Right renal cortex interstitium (tissue), 3 donors: ENCODE data around the gene FAAP100. TPM values are rescaled to one million over a fixed set of nuclear protein-coding genes. Genes with fewer than 3 reads are reported as not detected.

Experiments used
- DNase-seq, 3 donors: peaks; one replicate each; pipeline ENCODE4 v3.0.0-alpha.2; 2013; ENCODE audit warnings: low read depth in 3 of 3, low spot score in 2 of 3
- polyA plus RNA-seq, 3 donors: library from polyadenylated mRNA; unstranded; fragments of 120-200 nt; gene quantifications; one replicate each; pipeline ENCODE4 v1.2.1, GENCODE V29; 2013; ENCODE audit not compliant: insufficient read length in 3 of 3

Gene FAAP100
- polyA plus RNA-seq, 3 donors, result 17.0 to 18.1 (median 17.4) TPM

DNA sequence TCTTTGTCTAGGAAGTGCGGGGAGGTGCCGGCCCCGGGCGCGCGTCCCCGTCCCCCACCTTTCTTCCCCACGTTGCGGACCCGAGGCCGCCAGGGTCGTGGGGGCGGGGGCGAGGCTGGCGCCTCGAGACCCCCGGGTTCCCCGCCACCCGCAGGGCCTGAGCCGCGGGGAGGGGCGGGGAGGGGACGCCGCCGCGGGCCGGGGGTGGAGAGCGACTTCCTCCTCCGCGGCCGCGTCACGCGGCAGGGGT lies 37.7 kb downstream of the FAAP100 start:
- no peak for DNase-seq

DNA sequence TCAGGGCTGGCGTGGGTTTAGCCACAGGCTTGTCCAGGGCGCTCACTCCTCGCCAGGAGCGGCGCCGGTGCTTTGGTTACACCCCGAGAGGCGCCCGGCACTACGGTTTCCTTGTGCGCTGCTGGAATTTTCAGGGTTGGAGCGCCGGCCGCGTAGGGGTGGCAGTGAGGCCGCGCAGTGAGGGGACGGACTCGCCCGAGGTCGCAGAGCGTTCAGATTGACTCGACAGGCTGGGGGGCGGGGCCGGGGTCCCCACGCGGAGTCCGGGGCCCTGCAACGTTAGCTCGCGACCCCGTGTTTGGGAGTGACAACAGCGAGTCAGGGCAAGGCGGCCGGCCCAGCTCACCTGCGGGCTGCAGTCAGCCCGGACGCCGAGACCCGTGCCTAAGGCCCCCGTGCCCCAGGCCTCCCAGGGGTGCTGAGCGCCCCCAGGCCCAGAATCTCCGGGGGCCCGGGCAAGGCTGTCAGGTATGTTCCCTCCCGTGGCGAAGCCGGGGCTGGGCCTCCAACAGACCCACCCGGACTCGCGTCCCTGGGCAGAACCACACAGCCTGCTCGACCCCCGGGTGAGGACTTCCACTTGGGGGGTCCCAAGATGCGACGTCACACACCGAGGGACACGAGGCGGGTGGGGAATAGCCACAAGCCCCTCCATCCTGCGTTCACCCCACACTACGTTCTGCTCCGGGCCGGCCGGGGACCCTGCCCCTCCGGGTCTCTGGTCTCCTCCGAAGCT lies 38.2 kb downstream of the FAAP100 start:
- no peak for DNase-seq

DNA sequence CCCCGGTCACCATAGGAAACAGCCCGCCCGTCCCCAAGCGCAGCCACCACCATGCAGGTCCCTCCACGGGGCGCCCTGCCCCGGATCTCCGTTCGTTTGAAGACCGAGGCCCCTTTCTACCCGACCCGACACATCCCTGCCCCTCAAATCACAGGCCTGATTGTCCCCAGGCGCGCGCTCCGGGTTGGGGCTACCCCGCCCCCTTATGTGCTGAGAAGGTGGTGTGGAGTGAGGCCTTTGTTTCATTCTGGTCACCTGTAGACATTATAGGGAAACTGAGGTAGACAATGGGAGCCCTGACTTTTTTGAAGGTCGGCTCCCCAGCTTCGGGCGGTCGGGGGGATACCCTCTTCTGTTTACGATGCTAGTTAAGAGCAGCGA lies 38.8 kb downstream of the FAAP100 start:
- DNase-seq, result no peak

DNA sequence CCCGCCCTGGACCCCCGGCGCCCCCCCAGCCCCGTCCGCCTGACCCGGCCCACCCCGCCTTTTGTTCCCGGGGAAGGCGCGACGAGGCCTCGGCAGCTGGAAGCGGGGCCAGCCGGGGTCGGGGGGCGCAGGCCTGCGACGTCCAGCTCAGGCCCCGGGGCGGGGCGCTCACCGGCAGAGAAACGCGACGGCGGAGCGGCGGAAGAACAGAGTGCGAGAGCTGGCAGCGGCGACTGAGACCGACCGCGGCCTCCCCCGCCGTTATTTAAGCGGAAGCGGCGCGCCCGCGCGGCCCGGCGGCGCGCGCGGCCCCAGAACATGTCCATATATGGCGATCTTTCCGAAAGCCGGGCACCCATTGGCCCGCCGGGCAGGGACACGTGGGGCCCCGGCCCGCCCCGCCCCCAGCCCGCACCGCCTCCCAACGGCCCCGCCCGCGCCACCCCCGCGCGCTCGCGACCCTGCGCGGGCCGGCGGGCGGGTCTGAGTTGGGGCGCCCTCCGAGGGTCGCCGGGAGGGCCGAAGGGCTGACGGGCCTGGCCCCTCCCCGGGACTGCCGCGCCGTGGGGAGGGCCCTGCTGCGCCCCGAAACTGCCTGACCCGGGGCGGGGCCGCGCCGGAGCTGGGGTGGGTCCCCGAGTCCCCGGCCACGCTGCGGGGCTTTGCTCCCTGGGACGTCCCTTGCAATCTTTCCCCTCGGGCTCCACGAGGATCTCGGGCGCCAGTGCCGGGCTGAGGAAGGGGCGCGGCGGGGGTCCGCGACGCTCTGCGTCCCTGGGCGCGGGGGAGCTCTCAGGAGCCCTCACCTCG lies 39.4 kb downstream of the FAAP100 start, which contains the start of gene ACTG1:
Gene ACTG1 (minus strand): TSS at position 238 of the 810 bp plus-strand sequence. CDS start 445 bp downstream, outside the sequence.
- DNase-seq, result peak in 2 of 3 donors; percentile 87 to 89

DNA sequence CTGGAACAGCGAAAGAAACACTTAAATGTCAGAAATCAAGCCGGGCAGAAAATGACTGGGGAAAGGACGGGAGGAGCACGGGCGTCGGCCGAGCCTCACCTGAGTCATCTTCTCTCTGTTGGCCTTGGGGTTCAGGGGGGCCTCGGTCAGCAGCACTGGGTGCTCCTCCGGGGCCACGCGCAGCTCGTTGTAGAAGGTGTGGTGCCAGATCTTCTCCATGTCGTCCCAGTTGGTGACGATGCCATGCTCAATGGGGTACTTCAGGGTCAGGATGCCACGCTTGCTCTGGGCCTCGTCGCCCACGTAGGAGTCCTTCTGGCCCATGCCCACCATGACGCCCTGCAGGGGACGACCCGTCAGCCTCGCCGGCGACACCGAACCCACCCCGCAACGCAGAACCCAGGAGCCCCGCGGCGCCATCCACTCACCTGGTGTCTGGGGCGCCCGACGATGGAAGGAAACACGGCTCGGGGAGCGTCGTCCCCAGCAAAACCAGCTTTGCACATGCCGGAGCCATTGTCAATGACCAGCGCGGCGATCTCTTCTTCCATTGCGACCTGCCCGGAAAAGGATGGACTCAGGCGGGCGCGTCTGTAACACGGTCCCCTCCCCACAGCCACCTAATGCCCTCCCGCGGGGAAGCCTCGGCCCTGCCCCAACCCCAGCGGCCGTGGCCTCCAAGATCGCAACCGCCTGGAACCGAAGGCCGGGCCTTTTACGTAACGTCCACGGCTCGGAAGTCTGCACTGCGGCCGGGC lies 40.2 kb downstream of the FAAP100 start:
- no peak for DNase-seq

DNA sequence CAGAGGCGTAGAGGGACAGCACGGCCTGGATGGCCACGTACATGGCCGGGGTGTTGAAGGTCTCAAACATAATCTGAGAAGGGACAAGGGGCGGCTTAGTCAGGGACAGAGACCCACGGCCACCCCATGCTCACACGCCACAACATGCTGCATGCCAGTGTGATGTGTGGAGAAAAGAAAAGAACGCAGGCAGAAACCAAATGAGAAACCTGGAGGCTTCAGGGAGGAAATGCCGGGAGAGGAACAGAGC lies 40.7 kb downstream of the FAAP100 start:
- DNase-seq, result no peak

DNA sequence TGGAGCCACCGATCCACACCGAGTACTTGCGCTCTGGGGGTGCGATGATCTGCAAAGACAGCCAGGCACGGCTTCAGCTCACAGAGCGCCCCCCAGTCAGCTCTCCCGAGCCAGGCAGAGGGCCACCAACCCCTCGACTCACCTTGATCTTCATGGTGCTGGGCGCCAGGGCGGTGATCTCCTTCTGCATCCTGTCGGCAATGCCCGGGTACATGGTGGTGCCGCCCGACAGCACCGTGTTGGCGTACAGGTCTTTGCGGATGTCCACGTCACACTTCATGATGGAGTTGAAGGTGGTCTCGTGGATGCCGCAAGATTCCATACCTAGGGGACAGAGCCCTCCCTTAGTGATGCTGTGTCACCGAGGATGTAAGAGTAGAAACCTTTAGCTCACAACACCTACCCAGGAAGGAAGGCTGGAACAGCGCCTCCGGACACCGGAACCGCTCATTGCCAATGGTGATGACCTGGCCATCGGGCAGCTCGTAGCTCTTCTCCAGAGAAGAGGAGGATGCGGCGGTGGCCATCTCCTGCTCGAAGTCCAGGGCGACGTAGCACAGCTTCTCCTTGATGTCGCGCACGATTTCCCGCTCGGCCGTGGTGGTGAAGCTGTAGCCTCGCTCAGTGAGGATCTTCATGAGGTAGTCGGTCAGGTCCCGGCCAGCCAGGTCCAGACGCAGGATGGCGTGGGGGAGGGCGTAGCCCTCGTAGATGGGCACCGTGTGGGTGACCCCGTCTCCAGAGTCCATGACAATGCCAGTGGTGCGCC lies 41.2 kb downstream of the FAAP100 start:
- DNase-seq, result no peak

DNA sequence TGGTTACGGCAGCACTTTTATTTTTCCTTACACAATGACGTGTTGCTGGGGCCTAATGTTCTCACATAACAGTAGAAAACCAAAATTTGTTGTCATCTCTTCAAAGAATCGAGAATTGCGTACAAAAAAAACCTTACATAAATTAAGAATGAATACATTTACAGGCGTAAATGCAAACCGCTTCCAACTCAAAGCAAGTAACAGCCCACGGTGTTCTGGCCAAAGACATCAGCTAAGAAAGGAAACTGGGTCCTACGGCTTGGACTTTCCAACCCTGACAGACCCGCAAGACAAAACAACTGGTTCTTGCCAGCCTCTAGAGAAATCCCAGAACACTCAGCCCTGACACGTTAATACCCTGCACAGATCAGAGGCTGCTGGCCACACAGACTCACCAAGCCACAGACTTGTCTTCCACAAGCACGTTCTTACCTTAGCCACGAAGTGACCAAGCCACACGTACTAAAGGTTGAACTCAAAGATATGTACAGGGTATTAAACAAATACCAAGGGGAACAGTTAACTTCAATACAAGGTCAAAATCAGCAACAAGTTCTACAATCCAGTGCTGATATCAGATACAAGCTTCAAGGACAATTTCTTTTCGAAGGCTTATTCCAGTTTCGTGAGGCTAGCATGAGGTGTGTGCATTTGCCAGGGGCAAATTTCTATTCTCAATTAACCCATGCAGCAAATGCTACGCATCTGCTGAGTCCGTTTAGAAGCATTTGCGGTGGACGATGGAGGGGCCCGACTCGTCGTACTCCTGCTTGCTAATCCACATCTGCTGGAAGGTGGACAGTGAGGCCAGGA lies 42.0 kb downstream of the FAAP100 start:
- no peak for DNase-seq

DNA sequence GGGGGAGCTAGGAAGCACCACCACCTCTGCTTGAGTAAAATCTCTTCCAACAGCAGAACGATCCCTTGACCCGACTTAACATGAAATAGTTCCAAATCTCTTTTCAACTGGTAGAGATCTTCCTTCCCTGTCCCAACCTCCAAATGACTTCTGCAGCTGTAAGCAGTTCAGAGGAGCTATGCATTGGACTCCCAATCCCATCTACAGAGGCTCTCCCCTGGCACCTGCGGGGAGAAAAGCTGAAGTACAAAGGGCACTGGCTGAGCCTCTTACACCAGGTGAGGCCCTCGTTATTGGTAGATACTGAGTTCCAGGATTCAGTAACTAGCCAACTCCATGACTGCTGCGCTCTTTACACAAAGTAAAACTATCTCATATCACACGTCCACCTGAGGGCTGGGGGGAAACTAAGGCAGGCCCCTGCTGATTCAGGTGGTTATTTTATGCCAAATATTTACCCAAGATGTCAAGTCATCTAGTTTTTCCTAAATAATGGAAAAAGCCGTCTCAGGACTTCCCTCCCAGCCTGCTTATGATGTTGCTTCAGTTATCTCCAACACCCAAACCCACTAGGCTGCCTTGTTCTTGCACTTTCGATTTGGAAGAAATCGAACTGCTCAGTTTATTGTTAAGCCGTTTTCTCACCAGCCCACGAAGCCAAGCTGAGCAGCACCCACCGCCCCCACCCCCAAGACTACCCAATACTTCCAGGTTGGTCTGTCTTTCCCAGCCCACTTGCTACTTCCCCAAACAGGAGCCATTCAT lies 42.8 kb downstream of the FAAP100 start:
- DNase-seq, result no peak

DNA sequence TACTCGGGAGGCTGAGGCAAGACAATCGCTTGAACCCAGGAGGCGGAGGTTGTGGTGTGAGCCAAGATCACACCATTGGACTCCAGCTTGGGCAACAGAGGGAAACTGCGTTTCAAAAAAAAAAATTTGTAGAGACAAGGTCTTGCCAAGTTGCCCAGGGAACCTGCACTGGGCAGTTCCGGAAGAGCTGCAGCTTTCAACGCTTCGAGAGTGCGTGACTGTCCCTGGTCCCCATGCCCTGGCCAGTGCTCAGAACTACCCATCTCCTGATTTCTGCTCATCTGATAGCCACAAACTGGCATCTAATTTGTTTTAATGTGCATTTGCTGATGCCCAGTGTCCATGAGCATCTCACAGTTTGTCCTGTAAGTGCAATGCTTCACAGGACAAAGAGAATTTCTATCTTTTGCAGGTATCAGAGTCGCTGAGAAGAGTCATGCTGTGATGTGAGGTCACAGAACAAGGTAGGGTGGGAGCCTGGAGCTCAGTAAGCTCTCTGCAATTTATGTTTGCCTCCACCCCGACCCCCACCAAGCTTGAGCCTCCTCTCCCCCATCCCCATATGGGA lies 43.4 kb downstream of the FAAP100 start:
- no peak for DNase-seq

DNA sequence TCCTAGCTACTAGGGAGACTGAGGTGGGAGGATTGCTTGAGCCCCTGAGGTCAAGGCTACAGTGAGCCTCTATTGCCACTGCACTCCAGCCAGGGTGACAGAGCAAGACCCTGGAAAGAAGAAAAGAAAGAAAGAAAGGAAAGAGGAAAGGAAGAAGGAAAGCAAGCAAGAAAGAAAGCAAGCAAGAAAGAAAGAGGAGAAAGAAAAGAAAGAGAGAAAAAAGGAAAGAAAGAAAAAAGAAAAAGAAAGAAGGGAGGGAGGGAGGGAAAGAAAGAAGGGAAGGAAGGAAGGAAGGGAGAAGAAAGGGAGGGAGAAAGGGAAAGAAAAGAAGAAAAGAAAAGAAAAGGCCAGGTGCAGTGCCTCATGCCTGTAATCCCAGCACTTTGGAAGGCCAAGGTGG lies 48.5 kb downstream of the FAAP100 start:
- DNase-seq, result no peak

DNA sequence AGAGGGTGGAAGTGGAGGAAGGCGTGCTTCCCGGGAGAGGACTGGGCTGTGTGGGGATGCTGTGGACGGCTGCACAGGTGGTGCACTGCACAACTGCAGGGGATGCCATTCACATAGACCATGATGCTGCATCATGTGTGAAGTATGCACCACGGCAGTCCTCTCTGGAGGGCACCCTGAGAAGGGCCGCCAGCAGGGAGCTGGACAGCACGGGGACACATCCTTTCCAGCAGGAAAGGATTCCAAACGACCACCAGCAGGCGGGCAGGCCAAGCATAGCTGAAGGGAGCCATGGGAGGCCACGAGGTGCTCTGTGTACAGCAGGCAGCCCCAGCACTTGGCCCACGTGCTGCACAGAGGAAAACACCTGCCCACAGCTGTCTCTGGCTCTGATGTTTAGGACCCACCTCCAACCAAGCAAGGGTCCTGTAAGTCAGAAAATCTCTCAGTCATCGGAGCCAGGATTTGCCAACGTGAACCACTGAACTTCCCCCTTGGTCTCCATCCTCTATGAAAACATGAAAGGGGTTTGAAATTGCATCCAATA lies 49.6 kb downstream of the FAAP100 start:
- no peak for DNase-seq

DNA sequence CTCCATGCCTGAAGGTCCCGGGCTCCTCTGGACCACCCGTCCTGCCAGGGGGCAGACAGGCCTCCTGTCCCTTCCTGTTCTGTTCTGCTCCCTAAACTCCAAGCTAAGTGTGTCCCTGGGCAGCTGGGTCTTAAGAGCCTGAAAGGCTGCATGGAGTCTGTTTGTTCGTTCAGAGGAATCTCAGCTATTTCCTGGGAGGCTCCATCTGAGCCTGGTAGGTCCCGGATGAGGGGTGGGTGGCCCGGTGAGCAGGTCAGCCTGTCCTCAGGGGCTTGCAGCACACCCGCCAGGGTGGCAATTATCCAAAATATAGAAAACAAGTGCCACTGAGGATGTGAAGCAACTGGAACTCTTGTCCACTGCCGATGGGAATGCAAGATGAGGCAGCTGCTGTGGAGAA lies 52.1 kb downstream of the FAAP100 start:
- DNase-seq, result no peak

DNA sequence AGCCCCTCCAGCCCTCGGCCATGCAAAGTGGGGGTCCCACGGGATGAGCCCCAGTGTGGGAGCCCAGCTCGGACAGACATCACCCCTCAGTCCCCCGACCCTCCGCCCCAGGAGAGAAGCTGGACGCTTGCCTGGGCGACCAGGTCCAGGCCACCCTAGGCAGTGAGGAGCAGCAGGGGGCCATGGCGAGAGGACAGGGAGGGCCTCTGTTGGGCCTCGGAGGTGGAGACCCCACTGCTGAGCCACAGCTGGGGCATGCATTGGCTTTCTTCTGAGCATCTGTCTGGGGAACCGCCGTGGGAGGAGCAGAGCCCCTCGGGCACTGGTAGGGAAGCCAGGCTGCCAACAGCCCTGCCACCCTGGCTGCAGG lies 52.6 kb downstream of the FAAP100 start:
- DNase-seq, result no peak

DNA sequence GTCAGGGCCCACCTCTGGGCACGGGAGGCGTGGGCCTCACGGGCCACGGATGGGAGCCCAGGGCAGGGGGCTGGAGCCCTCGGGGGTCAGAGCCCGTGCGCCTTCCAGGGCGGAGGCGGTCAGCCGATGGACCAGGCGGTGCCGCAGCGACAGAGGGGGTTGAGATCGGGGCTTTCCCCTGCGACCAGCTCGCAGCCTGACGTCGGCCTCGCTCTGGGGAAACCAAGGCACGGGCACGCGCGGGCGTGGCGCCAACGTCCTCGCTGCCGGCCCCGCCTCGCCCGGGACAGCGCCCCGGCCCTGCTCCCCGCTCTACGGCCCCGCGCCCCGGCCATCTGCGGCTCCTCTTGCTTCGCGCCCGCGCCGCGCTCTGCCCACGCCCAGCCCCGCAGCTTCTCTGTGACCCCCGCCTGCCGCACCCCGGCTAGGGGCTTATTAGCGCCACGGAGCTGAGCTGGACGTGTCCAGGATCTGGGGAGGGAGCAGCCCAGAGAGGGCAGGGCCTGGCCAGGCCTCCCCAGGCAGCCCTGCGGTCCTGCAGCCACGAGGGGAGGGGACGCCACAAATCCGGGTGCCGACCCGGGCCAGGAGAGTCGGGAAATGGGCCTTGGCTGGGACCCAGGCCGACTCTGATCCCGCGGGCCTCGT lies 53.1 kb downstream of the FAAP100 start:
- no peak for DNase-seq

DNA sequence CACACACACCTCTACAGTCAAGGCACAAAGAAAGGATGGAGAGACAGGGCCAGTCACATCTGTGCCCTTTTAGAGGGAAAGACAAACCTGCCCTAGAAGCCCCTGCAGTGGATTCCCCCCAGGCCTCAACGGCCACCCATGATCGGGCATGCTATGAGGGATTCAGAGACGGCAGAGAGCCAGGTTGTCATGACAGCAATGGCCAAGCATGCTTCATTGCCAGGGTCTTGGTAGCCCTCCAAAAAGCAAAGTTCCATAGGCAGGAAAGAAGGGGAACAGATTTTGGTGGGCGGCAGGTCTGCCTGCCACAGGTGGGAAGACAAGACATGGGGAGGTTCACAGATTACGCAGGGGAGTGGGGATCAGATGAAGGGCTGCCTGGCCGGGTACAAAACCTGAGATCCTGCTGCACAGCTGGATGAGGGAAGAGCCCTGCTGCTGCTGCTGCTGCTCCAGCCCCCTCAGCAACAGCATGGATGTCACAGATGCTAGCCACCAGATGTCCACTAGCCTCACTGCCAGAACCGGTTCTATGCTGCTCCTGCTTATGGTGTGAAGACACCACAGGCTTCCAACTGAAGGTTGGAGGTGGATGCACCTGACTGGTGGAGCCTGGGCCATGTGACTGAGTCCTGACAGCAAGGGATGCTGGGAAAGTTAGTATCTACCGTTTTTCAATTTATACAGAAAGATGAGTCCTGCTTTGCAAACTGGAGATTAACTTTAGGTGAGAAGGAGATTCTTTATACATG lies 57.4 kb downstream of the FAAP100 start:
- no peak for DNase-seq

DNA sequence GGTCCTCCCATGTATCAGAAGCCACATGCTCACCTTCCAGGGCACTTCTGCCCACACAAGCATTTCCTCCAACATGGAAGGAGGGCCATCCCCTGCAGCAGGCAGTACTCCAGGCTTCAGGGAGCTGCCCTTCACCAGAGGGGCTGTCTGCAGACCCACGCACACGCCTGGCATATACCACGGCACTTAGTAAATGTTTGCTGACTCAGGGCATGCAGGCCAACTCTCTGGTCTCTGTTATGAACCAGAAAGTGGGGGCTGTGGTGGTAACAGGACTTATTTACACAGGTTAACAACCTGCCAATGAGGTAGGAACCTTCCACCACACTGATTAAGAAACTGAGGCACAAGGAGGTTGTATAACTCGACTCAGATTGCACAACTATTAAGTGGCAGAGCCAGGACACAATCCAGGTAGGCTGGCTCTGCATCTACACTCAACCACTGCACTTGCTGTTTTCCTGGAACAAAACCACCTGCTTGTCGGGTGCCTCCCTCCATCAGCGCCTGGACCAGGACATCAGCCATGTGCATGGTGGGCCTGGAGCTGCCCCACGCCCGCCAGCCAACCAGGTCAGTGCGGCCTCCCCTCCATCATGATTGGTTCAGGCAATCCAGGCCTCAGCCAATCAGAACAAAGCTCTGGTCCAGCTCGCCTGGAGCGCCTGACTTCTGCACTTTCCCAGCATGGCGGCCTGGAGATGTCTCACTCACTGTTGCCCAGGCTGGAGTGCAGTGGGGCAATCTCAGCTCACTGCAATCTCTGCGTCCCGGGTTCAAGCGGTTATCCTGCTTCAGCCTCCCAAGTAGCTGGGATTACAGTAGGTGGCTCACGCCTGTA lies 58.7 kb downstream of the FAAP100 start:
- DNase-seq, result no peak
